PC-9 (cell line): ENCODE data around the gene GSTA3.

Experiments
- CTCF ChIP-seq: fragments of 200-600 bp; sonication (generic); conservative IDR thresholded peaks from 2 replicates; pipeline ENCODE4 v1.6.1; 2017; ENCODE audit warnings: mixed run types, antibody characterized with exemption, mild to moderate bottlenecking, moderate library complexity
- EZH2 ChIP-seq: fragments of 200-600 bp; sonication (generic); IDR thresholded peaks from 2 replicates; pipeline ENCODE4 v1.8.0; 2017; ENCODE audit warnings: antibody characterized with exemption, low read depth

- TF ChIP-seq CTCF (no peak), EZH2 (no peak)
Measured at GRCh38 chr6:52921743-52922142, 12.2 kb upstream of the GSTA3 start.
